Tibial nerve (tissue), 3 donors: Measurements from ENCODE around the gene PVRIG.

Source experiments
- POLR2A ChIP-seq, 2 donors: fragments of 450-650 bp; IDR thresholded peaks; one replicate each; pipeline ENCODE4 v1.6.1; 2017; ENCODE audit warnings: antibody characterized with exemption in 2 of 2, mild to moderate bottlenecking in 2 of 2, moderate library complexity in 2 of 2
- TF ChIP-seq, protein P1 (sequence below), 5 experiments: fragments of 200-600 bp in 3 of 5; fragments of 450-650 bp in 2 of 5; sonication (generic) in 3 of 5; IDR thresholded peaks; one replicate each; pipeline ENCODE4 v1.5.1; 2016 to 2019; ENCODE audit warnings: antibody characterized with exemption in 5 of 5, mild to moderate bottlenecking in 3 of 5, moderate library complexity in 2 of 5

DNA sequence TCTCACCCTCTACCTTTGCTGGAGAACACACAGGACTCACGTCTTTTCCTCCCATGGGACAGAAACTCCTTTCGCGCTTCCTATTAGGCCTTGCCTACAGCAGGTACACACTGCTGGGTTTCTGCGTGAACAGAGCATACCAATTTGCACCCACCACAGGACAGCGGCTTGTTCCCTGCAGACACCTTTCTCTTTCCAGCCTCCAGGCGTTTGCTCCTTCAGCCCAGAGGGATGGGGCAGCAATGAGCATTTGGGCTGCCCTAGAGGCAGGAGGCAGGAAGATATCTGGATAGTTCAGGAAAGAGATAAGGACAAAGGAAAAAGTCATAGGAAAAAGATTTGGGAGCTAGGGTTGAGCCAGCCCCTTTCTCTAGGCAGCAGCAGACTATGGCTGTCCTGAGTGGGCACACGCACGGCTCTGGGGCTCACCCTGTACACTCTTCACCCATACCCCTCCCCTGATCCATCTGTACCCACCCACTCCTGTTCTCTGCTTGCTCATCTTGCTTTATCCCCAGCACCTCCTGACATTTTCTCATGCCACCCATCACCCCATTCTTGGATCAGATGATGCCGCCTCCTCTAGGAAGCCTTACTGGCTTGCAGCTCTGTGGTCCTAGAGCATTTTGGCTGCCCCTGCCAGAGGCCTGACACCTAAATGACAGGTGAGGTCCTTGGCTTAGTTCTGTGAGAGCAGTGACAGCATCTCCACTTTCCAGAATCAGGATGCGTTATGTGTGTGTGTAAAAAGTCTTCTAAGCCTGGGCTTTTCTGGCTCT is 47.0 kb downstream of the PVRIG start:
- TF ChIP-seq POLR2A (IDR thresholded peaks at IDR 0.05), result no peak
- TF ChIP-seq, protein P1, sequence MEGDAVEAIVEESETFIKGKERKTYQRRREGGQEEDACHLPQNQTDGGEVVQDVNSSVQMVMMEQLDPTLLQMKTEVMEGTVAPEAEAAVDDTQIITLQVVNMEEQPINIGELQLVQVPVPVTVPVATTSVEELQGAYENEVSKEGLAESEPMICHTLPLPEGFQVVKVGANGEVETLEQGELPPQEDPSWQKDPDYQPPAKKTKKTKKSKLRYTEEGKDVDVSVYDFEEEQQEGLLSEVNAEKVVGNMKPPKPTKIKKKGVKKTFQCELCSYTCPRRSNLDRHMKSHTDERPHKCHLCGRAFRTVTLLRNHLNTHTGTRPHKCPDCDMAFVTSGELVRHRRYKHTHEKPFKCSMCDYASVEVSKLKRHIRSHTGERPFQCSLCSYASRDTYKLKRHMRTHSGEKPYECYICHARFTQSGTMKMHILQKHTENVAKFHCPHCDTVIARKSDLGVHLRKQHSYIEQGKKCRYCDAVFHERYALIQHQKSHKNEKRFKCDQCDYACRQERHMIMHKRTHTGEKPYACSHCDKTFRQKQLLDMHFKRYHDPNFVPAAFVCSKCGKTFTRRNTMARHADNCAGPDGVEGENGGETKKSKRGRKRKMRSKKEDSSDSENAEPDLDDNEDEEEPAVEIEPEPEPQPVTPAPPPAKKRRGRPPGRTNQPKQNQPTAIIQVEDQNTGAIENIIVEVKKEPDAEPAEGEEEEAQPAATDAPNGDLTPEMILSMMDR (IDR thresholded peaks at IDR 0.05), result no peak
